GM19463 (cell line): Measurements from ENCODE around the gene RUVBL2.
"Not testable (repeated sequence)": the region's sequence is repeated elsewhere in the genome, so short reads cannot be mapped to it uniquely, and the experiment has no call there.

ENCODE experiments used
- ATAC-seq: cut with Tn5 transposase; IDR thresholded peaks from one replicate; pipeline ENCODE4 v1.9.1; 2021; ENCODE audit warnings: mild to moderate bottlenecking, moderate library complexity; ENCODE audit not compliant: unreplicated experiment

Gene RUVBL2

GRCh38 chr19:49038557-49039276 is 45.0 kb downstream of the RUVBL2 start:
- not testable (repeated sequence) for ATAC-seq

- ATAC-seq, result not testable (repeated sequence)
These were observed 46.0 kb downstream of the RUVBL2 start for GRCh38 chr19:49039736-49040135.

- ATAC-seq, result no peak
These were observed 48.5 kb downstream of the RUVBL2 start for GRCh38 chr19:49042177-49042576.

GRCh38 chr19:49042666-49043065 is 49.0 kb downstream of the RUVBL2 start:
- not testable (repeated sequence) for ATAC-seq

- ATAC-seq, result not testable (repeated sequence)
These were observed 49.9 kb downstream of the RUVBL2 start, which contains the start of gene CGB5 for GRCh38 chr19:49043548-49043947. Gene CGB5, plus strand, starts transcription at chr19:49043848. Its CDS starts 362 bp downstream, at chr19:49044210.

GRCh38 chr19:49049011-49049410 is 55.3 kb downstream of the RUVBL2 start, which contains the start of gene CGB8:
Gene CGB8, minus strand, starts transcription at chr19:49049111. Its CDS starts 372 bp downstream, at chr19:49048739.
- not testable (repeated sequence) for ATAC-seq

GRCh38 chr19:49049834-49050233 is 56.1 kb downstream of the RUVBL2 start:
- not testable (repeated sequence) for ATAC-seq

GRCh38 chr19:49050376-49051033 is 56.8 kb downstream of the RUVBL2 start:
- not testable (repeated sequence) for ATAC-seq

- peak; percentile 53 for ATAC-seq
These were observed 62.6 kb downstream of the RUVBL2 start for GRCh38 chr19:49056101-49056901.

- not testable (repeated sequence) for ATAC-seq
These were observed 63.4 kb downstream of the RUVBL2 start for GRCh38 chr19:49056902-49057596.

GRCh38 chr19:49057636-49058234 is 64.0 kb downstream of the RUVBL2 start, which contains the start of gene CGB7:
Gene CGB7, minus strand, starts transcription at chr19:49057749. Its CDS starts 2,374 bp downstream, at chr19:49055375.
- no peak for ATAC-seq

- ATAC-seq, result no peak
These were observed 64.9 kb downstream of the RUVBL2 start for GRCh38 chr19:49058562-49058961.

- no peak for ATAC-seq
These were observed 65.4 kb downstream of the RUVBL2 start for GRCh38 chr19:49059053-49059452.

- no peak for ATAC-seq
These were observed 67.3 kb downstream of the RUVBL2 start for GRCh38 chr19:49061000-49061399.

GRCh38 chr19:49061445-49061844 is 67.8 kb downstream of the RUVBL2 start:
- ATAC-seq, result no peak

- no peak for ATAC-seq
These were observed 70.4 kb downstream of the RUVBL2 start for GRCh38 chr19:49064029-49064629.

- ATAC-seq, result no peak
These were observed 71.3 kb downstream of the RUVBL2 start, which contains the start of gene NTF4 for GRCh38 chr19:49064768-49065611. Gene NTF4, minus strand, starts transcription at chr19:49064818. Its CDS starts 2,821 bp downstream, at chr19:49061997.
